GM18907 (cell line): ENCODE measurements around the gene MAP7D2.

Source experiments
- ATAC-seq: cut with Tn5 transposase; IDR thresholded peaks from one replicate; pipeline ENCODE4 v1.9.1; 2021; ENCODE audit warnings: mild to moderate bottlenecking, moderate library complexity; ENCODE audit not compliant: unreplicated experiment

The MAP7D2 gene

DNA sequence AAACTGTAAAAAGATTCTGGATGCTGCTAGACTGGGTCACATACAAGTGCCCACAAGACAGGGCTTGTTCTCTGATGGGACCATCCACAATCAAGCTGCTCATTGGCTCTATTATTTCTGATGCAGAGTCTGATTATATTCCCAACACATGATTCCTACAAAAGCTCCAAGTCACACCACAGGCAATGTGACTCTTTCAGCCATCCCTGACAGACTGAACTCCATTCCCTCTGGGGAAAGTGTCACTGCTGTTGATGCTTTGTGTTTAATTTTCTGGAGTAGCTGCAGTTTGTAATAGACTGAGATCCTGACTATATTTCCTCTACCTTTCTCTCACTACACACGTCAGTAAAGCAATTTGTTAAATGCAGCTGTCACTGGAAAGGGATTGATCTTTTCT lies 70.5 kb downstream of the MAP7D2 start:
- no peak for ATAC-seq

DNA sequence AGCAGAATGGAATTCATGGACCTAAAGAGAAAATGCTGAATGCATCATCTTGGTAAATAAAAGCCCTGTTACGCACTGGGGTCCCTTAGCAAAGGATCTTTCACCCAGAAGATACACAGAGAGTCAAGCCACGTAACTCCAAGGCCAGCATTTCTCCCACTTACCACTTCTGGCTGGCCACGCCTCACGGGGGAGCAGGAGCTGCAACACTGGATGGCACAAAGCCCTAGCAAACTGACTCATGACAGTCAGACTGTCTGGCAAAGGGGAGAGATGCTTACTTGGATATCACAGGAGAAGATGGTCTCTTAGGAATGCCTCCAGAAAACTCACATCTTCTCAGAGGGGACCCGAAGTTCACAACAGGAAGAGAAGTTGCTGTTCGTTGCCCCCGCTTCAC lies 74.5 kb downstream of the MAP7D2 start:
- no peak for ATAC-seq

DNA sequence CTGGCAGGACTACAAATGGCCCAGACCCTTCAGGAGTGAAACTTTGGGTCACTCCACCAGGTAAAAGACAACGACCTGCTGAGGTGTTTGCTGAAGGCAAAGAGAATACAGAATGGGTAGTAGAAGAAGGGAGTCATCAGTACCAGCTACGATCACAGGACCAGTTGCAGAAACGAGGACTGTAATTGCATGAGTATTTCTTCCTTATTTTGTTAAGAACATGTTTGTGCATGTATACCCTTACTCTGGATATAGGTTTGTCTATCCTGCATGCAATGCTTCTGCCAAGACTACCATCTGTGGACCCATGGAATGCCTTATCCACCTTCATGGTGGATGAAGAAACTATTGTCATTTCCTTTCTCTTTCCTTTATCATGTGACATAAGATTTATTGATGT lies 77.7 kb downstream of the MAP7D2 start:
- ATAC-seq: no peak

DNA sequence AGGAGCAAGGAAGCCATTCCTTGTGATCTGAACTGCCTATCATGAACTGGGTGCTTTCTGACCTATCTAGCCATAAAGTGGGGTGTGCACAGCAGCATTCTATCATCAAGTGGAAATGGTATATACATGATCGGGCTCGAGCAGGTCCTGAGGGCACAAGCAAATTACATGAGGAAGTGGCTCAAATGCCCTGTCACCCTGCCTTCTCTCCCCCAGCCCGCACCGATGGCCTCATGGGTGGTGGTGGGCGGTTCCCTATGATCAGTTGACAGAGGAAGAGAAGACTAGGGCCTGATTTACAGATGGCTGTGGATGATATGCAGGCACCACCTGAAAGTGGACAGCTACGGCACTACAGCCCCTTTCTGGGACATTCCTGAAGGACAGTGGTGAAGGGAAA lies 79.5 kb downstream of the MAP7D2 start:
- no peak for ATAC-seq

DNA sequence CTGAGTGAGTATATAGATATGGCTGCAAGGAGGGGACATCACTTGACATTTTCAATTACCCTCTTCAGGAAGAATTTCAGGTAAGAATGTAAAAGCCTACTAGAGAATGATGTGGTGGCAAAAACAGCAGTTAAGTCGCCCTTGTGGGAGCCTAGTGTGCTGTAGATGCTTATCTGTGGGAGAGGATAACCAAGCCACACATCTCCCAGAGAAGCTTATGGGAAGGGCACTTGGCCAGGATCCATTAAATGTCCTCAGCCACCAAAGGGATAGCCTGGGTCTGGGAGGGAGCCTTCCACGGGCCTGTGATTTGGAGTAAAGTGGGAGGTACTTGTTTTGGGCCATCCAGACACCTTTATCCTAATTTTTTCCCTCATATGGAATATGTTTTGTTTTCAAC lies 84.5 kb downstream of the MAP7D2 start:
- no peak for ATAC-seq

DNA sequence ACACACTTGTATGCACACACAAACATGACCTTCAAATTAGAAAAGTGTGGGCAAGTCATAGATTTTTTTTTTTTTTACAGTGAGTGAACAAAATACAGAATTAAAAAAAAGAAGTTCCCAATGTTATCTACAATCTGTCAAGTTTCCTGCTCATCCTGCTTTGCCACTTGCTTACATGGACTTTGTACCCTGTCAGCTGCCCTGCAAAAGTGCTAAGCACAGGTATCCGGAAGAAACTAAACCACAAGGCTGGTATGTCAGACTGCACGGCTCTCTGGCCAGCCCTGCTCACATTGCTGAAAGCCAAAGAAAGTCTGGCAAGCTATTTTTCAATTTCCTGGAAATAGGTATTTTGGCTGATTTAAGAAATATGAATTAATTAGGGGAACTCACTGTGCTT lies 87.0 kb downstream of the MAP7D2 start:
- ATAC-seq: peak; percentile 68

DNA sequence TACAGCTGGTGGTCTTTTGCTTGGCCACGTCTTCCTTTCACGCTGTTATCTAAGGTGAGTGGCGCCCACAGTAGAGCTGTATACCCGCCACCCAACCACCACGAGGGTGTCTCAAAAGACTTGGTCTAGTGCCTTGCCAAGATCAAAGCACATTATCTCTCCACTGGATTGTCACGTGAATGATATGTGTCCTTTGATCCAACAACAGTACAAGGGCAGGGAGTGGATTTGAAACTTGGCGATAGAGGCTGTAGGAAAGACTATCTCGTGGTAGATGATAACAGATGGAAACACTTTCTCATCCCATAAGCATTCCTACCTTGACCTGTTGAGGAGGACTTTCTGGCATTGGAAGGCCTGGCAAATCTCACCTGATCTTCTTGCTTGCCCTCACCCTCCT lies 88.1 kb downstream of the MAP7D2 start:
- ATAC-seq: no peak

DNA sequence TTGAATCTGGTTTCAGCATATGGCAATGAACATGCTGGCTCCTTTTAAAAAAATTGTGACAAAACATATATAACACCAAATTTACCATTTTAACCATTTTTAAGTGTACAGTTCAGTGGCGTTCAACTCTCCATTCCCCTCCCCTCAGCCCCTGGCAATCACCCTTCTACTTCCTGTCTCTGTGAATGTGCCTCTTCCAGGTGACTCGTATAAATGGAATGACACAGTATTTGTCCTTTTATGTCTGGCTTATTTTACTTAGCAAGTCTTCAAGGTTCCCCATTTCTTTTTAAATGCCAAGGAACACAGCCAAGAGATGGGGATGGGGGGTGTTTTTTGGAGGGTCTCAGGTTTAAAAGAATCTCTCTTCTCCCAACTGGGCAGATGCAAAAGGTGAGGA lies 90.4 kb downstream of the MAP7D2 start:
- ATAC-seq: no peak

DNA sequence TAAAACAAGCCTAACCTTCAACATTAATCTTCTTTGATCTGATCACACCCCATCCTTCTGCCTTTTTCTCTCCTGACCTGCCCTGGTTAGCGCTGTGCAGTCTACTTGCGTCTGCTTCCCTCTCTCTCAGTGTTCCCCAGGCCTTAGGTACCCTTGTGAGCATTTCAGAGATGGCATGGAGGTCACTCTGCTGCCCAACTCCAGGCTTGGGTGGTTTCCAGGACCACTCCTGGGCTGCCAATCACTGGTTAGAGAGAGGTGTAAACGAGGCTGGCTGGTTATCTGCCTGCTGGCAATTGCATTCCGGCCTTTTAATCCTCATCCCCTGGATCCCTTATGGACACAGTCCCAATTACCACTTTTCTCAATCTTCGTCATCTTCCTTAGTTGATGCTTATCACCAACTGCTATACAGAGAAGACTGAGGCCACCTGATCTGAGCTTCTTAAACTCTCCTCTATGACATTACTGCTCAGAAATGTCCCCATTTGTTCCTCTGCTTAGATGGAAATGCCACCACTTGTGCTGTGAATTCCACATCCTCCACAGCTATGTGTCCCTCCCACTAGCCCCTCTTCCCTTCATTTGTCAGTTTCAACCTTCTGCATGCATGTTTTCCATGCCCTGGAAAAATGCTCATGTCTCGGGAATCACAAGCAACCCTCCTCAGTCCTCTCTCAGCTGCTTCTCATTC lies 96.9 kb downstream of the MAP7D2 start:
- ATAC-seq: no peak

DNA sequence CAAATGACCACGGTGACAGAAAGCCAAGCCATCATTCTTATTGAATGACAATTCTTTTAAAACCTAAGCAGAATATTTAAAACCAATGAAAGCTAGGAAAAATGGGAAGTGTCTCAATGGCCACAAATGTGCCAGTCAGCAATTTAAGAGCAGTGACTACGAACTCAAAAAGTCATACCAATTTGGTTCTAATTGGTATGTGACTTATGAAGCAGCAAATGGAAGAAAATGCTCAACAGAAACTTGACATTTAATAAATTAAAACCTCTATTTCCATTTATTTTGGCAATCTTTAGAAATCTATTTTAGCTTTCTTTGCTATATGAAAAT lies 100.1 kb downstream of the MAP7D2 start:
- no peak for ATAC-seq

DNA sequence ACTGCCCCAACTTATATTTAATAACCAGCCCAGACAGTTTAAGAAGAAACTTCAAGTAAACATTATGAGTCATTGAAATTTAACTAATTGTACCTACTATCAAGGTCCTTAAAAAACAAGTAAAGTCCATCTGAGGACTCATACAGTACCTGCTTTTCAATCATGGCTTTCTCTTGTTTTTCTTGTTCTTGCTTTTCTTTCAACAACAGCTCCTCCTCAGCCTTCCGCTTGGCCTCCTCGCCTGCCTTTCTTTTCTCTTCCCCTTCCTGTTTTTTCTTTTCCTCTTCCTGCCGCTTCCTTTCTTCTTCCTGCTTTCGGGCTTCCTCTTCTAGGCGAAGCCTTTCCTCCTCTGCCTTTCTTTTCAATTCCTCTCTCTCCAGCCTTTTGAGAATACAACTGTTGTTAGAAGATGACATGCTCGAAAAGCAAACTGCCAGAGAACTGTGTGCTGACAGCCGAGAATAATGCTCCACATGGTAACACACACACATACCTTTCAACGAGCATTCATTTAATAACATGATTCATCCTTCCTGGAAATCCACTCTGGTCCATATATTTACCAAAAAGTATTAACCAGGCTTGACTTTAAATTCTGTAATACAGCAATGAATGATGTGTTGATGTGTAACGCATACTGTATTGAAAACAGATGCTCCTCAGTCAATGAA lies 100.6 kb downstream of the MAP7D2 start:
- ATAC-seq: peak; percentile 11

DNA sequence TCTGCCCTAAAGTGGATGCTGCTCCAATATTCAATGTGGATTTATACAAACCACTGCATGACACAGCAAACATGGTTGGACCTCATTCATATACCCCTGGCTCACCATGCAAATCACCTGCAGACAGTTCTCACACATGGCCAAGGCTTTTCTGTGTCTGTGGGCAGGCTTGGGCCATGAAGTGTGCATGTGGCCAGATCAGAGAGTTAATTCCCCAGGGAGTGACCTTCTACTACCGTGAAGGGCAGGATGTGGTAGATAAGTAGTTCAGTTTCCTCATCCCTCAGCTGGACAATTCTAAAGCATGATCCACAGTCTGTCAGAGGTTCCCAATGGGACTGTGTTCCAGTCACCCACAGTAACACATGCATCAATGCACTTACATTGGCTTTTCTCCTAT lies 101.3 kb downstream of the MAP7D2 start:
- ATAC-seq: peak; percentile 77

DNA sequence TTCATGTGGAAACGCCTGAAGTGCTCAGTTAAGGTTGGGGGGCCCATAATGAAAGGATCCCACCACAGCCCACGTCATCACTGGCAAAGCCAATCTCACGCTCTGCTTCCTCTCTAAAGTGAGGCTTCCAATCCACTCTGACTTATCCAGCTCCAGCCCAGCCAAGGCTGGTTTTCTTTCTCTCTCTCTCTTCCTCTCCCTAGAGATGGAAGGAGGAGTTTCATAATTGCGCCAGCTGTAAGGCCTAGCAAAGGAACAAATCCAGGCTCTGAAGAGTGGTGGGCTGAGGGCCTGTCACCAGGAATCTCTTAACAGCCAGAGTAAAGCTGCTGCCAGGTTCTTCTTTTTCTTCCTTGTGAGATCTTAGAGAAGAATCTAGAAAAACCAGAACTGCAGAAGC lies 105.1 kb downstream of the MAP7D2 start:
- no peak for ATAC-seq

DNA sequence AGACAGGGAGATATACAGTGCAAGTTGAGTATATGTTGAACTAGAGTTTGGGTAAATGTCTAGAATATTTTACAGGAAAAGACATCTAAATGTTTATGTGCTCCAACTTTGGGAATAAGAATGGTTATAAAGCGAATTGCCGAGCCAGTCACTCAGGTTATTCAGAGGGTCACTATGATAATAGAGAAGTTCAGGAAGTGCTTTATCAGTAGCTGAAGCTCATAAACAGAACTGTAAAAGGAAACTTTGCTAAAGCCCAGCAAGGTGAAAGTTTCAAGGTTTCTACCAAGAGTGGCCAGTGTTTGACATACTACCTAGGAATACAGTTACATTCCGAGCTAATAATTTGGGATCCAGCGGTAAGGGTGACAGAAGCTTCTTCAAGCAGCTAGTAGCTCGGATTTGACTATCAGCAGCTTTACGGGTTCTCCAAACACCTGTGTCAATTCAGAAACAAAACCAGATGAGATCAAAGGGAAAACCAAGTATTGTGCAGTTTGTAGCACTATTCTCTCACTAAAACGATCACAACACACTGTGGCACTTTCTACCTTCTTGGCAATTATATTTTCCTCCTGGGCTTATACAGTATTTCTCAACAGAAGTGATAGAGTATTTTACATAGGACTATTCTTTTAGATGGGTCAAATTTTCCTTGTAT lies 108.6 kb downstream of the MAP7D2 start:
- no peak for ATAC-seq

DNA sequence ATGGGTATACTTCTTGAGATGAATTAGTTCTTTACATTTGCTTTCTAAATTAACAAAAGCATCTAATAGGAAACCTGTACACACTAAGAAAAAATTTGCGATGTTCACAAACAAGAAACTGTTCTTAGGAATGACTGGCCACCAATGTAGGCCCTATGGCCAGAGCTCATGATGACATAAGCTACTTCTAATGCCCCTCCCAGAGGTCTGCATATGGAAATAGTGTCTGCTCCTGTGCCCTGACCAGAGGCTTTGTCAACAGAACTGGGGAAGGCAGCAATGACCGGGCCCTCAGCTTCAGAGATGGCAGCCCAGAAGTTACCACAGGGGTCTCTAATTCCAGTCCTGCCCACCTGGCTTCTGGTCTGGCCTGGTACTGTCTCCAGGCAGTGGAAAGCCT lies 110.8 kb downstream of the MAP7D2 start:
- no peak for ATAC-seq

DNA sequence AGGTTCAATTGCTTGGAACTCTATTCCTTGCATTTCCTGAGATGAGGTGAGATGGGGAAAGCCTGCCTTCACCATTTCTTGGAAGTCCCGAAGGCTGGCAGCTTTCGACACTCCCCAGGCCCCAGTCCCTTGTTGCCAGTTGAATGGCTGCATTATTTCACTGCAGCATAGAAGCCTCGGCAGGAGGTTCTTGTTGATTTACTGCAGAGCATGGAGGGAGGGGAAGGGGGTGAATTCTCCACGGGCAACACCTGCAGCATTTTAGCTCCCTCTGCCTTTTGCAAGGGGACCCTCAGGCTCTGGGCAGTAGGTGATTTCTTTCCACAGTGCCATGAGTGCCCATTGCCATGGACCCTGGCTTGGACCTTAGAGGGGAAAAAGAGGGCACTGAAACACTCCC lies 115.1 kb downstream of the MAP7D2 start:
- no peak for ATAC-seq

DNA sequence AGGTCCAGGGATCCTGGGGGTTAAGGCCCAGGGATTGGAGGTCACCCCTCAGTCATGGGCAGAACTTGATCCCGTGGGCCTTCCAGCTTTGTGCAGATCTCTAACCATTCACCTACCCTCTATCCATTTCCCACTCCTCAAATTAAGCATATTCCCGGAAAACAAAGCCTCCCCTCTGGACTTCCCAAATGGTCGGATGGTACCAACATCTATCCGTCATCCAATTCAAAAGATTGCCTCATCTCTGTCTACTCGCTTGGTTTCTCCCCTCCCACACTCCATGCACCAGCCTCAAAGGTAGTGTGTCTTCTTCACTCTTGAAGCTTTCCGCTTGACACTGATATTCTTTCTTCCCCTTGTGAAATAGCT lies 125.4 kb downstream of the MAP7D2 start:
- no peak for ATAC-seq

DNA sequence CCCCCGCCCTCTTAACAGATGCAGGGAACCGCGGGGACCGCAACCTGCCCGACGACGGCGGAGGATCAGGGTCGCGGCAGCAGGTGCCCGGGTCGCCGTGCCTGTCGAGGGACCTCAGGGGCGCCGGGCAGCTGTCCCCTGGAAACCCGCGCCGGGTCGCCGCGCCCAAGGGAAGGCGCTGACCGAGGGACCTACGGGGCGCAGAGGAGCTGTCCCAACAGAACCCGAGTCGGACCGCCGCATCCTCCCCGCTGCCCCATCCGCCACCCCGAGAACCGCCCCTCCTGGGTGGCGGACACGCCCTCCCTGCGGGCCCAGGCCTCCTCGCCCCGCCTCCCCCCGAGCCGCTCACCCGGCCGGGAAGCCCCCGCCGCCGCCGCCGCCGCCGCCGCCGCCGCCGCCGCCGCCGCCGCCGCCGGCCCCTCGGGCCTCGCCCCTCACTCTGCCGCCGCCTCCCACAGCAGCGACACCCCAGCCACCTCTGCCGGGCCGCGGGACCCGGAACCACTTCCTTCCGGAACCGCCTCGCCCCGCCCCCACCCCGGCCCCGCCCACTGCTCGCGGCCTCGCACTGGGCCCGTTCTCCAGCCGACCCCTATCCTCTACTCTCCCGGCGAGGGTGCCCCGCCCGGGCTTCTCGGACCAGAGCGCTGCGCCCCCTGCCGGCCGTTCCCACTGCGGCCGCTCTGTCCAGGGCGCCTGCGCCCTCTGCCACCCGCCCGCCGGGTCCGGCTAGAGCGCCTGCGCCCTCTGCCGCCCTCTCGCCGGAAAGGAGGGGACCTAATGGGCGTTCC lies 126.0 kb downstream of the MAP7D2 start, which contains the start of gene BCLAF3:
BCLAF3 (minus strand) TSS at position 506 of the 794 bp plus-strand sequence. CDS start 20,797 bp downstream, outside the sequence.
- ATAC-seq: peak; percentile 89

DNA sequence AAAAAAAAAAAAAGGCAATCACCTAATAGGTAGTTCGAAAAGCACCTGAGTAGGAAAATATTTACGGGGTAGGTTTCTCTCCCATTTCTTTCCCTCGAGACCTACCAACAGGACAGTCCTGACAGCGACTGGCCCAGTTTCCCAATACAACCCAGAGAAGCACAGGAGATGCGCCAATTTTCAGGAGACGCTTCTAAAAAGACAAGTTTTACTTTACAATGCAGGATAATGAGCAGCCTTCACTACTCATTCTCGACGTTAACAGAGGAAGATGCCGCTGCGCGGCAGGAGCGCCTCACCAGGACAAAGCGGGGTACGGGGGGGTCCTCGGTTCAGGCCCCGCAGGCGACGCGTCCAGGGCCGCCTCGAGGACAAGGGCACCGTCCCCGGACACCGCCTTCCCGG lies 126.6 kb downstream of the MAP7D2 start:
- peak; percentile 24 for ATAC-seq

DNA sequence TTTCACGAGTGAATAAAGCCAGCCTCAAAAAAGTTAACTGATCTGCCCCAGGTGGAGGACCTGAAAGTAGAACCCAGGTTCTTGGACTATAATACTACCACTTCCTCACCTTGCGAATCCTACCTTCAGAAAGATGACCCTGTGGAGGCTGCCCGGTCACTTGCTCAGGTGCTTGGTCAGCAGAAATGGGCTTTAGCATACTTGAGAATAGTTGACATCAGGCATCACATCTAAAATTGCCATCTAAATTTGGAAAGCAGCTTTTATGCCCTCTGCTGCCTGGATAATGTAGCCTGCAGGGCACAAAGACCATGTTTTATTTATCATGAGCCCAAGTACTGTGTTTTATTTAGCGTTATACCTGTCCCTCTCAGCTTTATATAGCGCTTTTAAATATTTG lies 128.9 kb downstream of the MAP7D2 start:
- no peak for ATAC-seq

DNA sequence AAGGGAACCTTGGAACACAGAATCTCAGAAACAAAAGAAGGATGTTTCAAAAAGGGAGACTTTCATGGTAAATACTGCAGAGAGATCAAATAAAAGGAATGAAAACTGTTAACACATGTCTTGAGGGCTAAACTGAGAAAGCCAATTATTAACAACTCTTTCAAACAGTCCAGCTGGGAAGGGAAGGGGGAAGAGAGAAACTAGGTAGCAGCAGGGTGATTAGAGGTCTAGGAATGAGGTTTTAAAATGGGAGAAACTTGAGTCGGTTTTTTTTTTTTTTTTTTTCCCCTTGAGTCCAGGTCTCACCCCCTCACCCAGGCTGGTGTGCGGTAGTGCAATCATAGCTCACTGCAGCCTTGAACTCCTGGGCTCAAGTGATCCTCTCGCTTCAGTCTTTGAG lies 130.2 kb downstream of the MAP7D2 start:
- ATAC-seq: no peak

DNA sequence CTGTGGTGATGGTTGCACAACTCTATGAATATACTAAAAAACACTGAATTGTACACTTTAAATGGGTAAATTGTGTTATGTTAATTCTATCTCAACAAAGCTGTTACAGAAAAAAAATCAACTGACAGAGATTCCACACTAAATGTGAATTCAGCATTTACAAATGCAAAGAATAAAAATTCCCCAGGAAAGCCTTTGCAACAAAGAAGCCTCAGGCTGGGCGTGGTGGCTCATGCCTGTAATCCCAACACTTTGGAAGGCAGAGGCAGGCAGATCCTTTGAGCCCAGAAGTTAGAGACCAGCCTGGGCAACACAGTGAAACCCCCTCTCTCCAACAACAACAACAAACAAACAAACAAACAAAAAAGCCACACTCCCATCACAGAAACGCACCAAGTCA lies 134.8 kb downstream of the MAP7D2 start:
- no peak for ATAC-seq
